SK-N-SH (cell line): ENCODE data around the gene CADPS2. TPM values are rescaled to one million over a fixed set of nuclear protein-coding genes. Genes with fewer than 3 reads are reported as not detected.

Experiments
- CTCF ChIA-PET: fragments of 300-600, 350-600 bp; formaldehyde crosslinking; extraction: SDS; loops from one replicate; lab custom pipeline; 2021; lab: Yijun Ruan, JAX
- POLR2A ChIA-PET: fragments of 350-600 bp; sonication (Branson Sonifier 250); formaldehyde crosslinking; extraction: SDS; loops from one replicate; lab custom pipeline; 2020; ENCODE audit warnings: antibody characterized with exemption, inconsistent platforms; lab: Yijun Ruan, JAX
- DNase-seq: peaks from one replicate; pipeline ENCODE4 v3.0.0; 2012
- H2AFZ ChIP-seq: fragments of 200-600 bp; sonication (generic); 2 replicates; pipeline ENCODE4 v1.8.1; 2016; ENCODE audit warnings: antibody characterized with exemption, mild to moderate bottlenecking, low read depth
- H3F3A ChIP-seq: fragments of 200-600 bp; sonication (generic); replicated peaks from 2 replicates; pipeline ENCODE3; 2016; ENCODE audit warnings: antibody characterized with exemption, mild to moderate bottlenecking; ENCODE audit not compliant: insufficient read depth
- H3K27ac ChIP-seq, 2 experiments: fragments of 200-500 bp in 1 of 2; fragments of 200-600 bp in 1 of 2; sonication (Bioruptor generic) in 1 of 2; sonication (generic), shearing (Covaris generic) in 1 of 2; 2 replicates each; pipeline versions ENCODE4 v1.5.1 to v1.6.1; 2014 to 2016; ENCODE audit warnings: low read depth in 2 of 2, inconsistent platforms in 1 of 2, low read length in 1 of 2, mild to moderate bottlenecking in 1 of 2, mixed read lengths in 1 of 2
- H3K27me3 ChIP-seq: fragments of 200-600 bp; sonication (generic), shearing (Covaris generic); 2 replicates; pipeline ENCODE4 v1.6.1; 2016; ENCODE audit warnings: mixed run types; ENCODE audit not compliant: insufficient read depth
- H3K36me3 ChIP-seq, 2 experiments: fragments of 200-500 bp in 1 of 2; fragments of 200-600 bp in 1 of 2; sonication (Bioruptor generic) in 1 of 2; sonication (generic) in 1 of 2; replicated peaks in 1 of 2; 2 replicates each; pipeline versions ENCODE3 to v1.5.1; 2014 to 2016; ENCODE audit warnings: low read length in 1 of 2, mild to moderate bottlenecking in 1 of 2; ENCODE audit not compliant: insufficient read depth in 2 of 2, control insufficient read depth in 1 of 2
- H3K4me1 ChIP-seq, 2 experiments: fragments of 200-500 bp in 1 of 2; fragments of 200-600 bp in 1 of 2; sonication (Bioruptor generic) in 1 of 2; sonication (generic), shearing (Covaris generic) in 1 of 2; 2 replicates each; pipeline versions ENCODE4 v1.5.1 to v1.6.1; 2014 to 2016; ENCODE audit warnings: low read depth in 1 of 2, low read length in 1 of 2, mixed run types in 1 of 2; ENCODE audit not compliant: insufficient read depth in 2 of 2, control insufficient read depth in 1 of 2
- H3K4me2 ChIP-seq: fragments of 200-600 bp; sonication (generic), shearing (Covaris generic); 2 replicates; pipeline ENCODE4 v1.6.1; 2017; ENCODE audit warnings: mixed run types
- H3K4me3 ChIP-seq, 2 experiments: fragments of 200-500 bp in 1 of 2; fragments of 200-600 bp in 1 of 2; sonication (Bioruptor generic) in 1 of 2; sonication (generic), shearing (Covaris generic) in 1 of 2; 2 replicates each; pipeline versions ENCODE4 v1.5.1 to v1.8.1; 2014 to 2016; ENCODE audit warnings: low read depth in 2 of 2, inconsistent platforms in 1 of 2, low read length in 1 of 2, mild to moderate bottlenecking in 1 of 2, mixed read lengths in 1 of 2, moderate library complexity in 1 of 2
- H3K79me2 ChIP-seq: fragments of 200-600 bp; sonication (generic); 2 replicates; pipeline ENCODE4 v1.8.1; 2017; ENCODE audit warnings: mild to moderate bottlenecking; ENCODE audit not compliant: insufficient read depth
- H3K9ac ChIP-seq: fragments of 200-600 bp; sonication (generic); 2 replicates; pipeline ENCODE4 v1.6.1; 2017; ENCODE audit warnings: mixed run types
- H3K9me2 ChIP-seq: fragments of 200-600 bp; sonication (generic); 2 replicates; pipeline ENCODE4 v1.6.1; 2017; ENCODE audit warnings: mixed run types
- H3K9me3 ChIP-seq: fragments of 200-600 bp; sonication (generic); 2 replicates; pipeline ENCODE4 v1.6.1; 2017; ENCODE audit warnings: mixed run types, mild to moderate bottlenecking, moderate library complexity
- H4K20me1 ChIP-seq: fragments of 200-600 bp; sonication (generic); 2 replicates; pipeline ENCODE4 v1.6.1; 2017; ENCODE audit warnings: mild to moderate bottlenecking, mixed run types; ENCODE audit not compliant: insufficient read depth
- CHD2 ChIP-seq: fragments of 150-350 bp; IDR thresholded peaks from 2 replicates; pipeline ENCODE4 v1.6.1; 2018; ENCODE audit warnings: low read length; ENCODE audit not compliant: partially characterized antibody
- ELF1 ChIP-seq: IDR thresholded peaks from 2 replicates; pipeline ENCODE4 v1.4.0; 2012
- FOSL2 ChIP-seq: IDR thresholded peaks from 2 replicates; pipeline ENCODE4 v1.4.0; 2012; ENCODE audit warnings: low read depth, mild to moderate bottlenecking, moderate library complexity, borderline replicate concordance
- FOXM1 ChIP-seq: IDR thresholded peaks from 2 replicates; pipeline ENCODE4 v1.4.0; 2012; ENCODE audit warnings: low read depth, mild to moderate bottlenecking
- GATA2 ChIP-seq: sonication (generic); formaldehyde crosslinking; IDR thresholded peaks from 2 replicates; pipeline ENCODE4 v1.5.0; 2020; ENCODE audit warnings: mild to moderate bottlenecking, missing genetic modification reagents
- JUND ChIP-seq: IDR thresholded peaks from 2 replicates; pipeline ENCODE4 v1.4.0; 2012
- MEF2A ChIP-seq: IDR thresholded peaks from 2 replicates; pipeline ENCODE4 v1.4.0; 2012; ENCODE audit warnings: low read depth, borderline replicate concordance
- MXI1 ChIP-seq: IDR thresholded peaks from 2 replicates; pipeline ENCODE4 v1.6.1; 2012; ENCODE audit warnings: mild to moderate bottlenecking, low read depth, low read length, improper control_type of control experiment
- NFIC ChIP-seq: IDR thresholded peaks from 2 replicates; pipeline ENCODE4 v1.4.0; 2012; ENCODE audit warnings: borderline replicate concordance
- RAD21 ChIP-seq: IDR thresholded peaks from 2 replicates; pipeline ENCODE4 v1.6.1; 2012; ENCODE audit warnings: mild to moderate bottlenecking, low read length
- REST ChIP-seq: IDR thresholded peaks from 2 replicates; pipeline ENCODE4 v1.6.1; 2012; ENCODE audit warnings: mild to moderate bottlenecking, low read depth, low read length, moderate library complexity
- RXRA ChIP-seq: IDR thresholded peaks from 2 replicates; pipeline ENCODE4 v1.4.0; 2012; ENCODE audit warnings: low read depth, mild to moderate bottlenecking, borderline replicate concordance
- SIN3A ChIP-seq: IDR thresholded peaks from 2 replicates; pipeline ENCODE4 v1.6.1; 2012; ENCODE audit warnings: low read depth, mild to moderate bottlenecking, low read length, moderate library complexity, borderline replicate concordance
- SMC3 ChIP-seq: IDR thresholded peaks from 2 replicates; pipeline ENCODE4 v1.6.1; 2012; ENCODE audit warnings: low read depth, low read length, improper control_type of control experiment
- TEAD4 ChIP-seq: IDR thresholded peaks from 2 replicates; pipeline ENCODE4 v1.4.0; 2012; ENCODE audit warnings: mild to moderate bottlenecking, borderline replicate concordance; ENCODE audit not compliant: insufficient read depth
- ZBTB33 ChIP-seq: IDR thresholded peaks from 2 replicates; pipeline ENCODE4 v1.4.0; 2012; ENCODE audit warnings: low read depth, borderline replicate concordance
- WGBS: methylation state at CpG from one replicate; pipeline ENCODE4 v1.1.6; 2017; ENCODE audit warnings: low lambda C conversion rate; 5-methylcytosine and 5-hydroxymethylcytosine counted together
- polyA plus RNA-seq, 3 experiments: library from polyadenylated mRNA; depleted of rRNA; stranded (reverse); fragments of >200 nt; gene quantifications; 2 replicates each; pipeline ENCODE4 v1.2.3, GENCODE V29; 2012

Gene CADPS2
- polyA plus RNA-seq, 1 of the 3 experiments (the other 2 are of a cell fraction): 0.05 TPM

- POLR2A ChIA-PET: no interaction called here
- H3K9me3 ChIP-seq: no peaks in the 10 kb centered on the region
- no peaks in the 10 kb centered on the region for H3K79me2 ChIP-seq
- H3K4me1 ChIP-seq: no peaks in the 10 kb centered on the region
- H3K4me2 ChIP-seq: no peak overlapping the region
- CTCF ChIA-PET: no interaction called here
- H3K27ac ChIP-seq: no peak overlapping the region
- H2AFZ ChIP-seq: no peak overlapping the region
- WGBS: 8% methylated on average over 47 of the region's 65 CpGs
- H3K4me3 ChIP-seq: no peak overlapping the region
- peaks cover 96% of the 10 kb centered on the region for H3K27me3 ChIP-seq
- no peak for TF ChIP-seq ELF1
- TF ChIP-seq SIN3A: no peak
- TF ChIP-seq FOSL2: no peak
- no peak for TF ChIP-seq FOXM1
- no peak for TF ChIP-seq JUND
- TF ChIP-seq GATA2: no peak
- TF ChIP-seq NFIC: no peak
- no peak for TF ChIP-seq RXRA
- TF ChIP-seq ZBTB33: no peak
- TF ChIP-seq SMC3: no peak
- TF ChIP-seq MXI1: no peak
- TF ChIP-seq TEAD4: no peak
- no peak for TF ChIP-seq MEF2A
- TF ChIP-seq RAD21: no peak
- TF ChIP-seq CHD2: no peak
- TF ChIP-seq REST: no peak
- TF ChIP-seq, all 33 proteins: peak for 0
- Histone ChIP-seq H3K9ac (no peak overlapping the region), H4K20me1 (no peaks in the 10 kb centered on the region), H3K36me3 (no peaks in the 10 kb centered on the region), H3F3A (no peaks in the 10 kb centered on the region), H3K9me2 (no peaks in the 10 kb centered on the region)
- no peak for DNase-seq
Measured at GRCh38 chr7:122305475-122306319, 580.6 kb downstream of the CADPS2 start.
